HL-60 (cell line): Measurements from ENCODE around the gene OR13C5.
"Not testable (repeated sequence)": the region's sequence is repeated elsewhere in the genome, so short reads cannot be mapped to it uniquely, and the experiment has no call there.

ENCODE experiments used
- DNase-seq, 2 experiments: peaks; one replicate each; pipeline ENCODE4 v3.0.0-alpha.2; 2010 to 2020; ENCODE audit warnings: low read depth in 1 of 2, low spot score in 1 of 2
- H3K27ac ChIP-seq: fragments of 250-450 bp; sonication (Bioruptor Pico); replicated peaks from 2 replicates; pipeline ENCODE4 v1.5.1; 2020; ENCODE audit warnings: mild to moderate bottlenecking, moderate library complexity
- H3K27me3 ChIP-seq: fragments of 250-450 bp; sonication (Bioruptor Pico); 2 replicates; pipeline ENCODE4 v1.5.1; 2021; ENCODE audit warnings: mild to moderate bottlenecking, moderate library complexity; ENCODE audit not compliant: insufficient read depth, poor library complexity, severe bottlenecking
- H3K4me3 ChIP-seq: replicated peaks from 2 replicates; pipeline ENCODE4 v1.5.1; 2011; ENCODE audit warnings: mild to moderate bottlenecking, control low read depth, low read length; ENCODE audit not compliant: insufficient read depth
- GABPA ChIP-seq: IDR thresholded peaks from 2 replicates; pipeline ENCODE4 v1.6.1; 2012; ENCODE audit warnings: low read depth
- POLR2AphosphoS5 ChIP-seq: IDR thresholded peaks from 2 replicates; pipeline ENCODE4 v1.6.1; 2012; ENCODE audit warnings: low read depth
- SPI1 ChIP-seq: IDR thresholded peaks from 2 replicates; pipeline ENCODE4 v1.6.1; 2012; ENCODE audit warnings: low read depth, mild to moderate bottlenecking, borderline replicate concordance
- long read RNA-seq: library from polyadenylated mRNA; unstranded; transcript quantifications from one replicate; pipeline ENCODE4 v2.0.0, GENCODE V29; 2020
- TF ChIP-seq, protein P1 (sequence below): IDR thresholded peaks from 2 replicates; pipeline ENCODE4 v1.6.1; 2012; ENCODE audit warnings: low read depth; ENCODE audit not compliant: insufficient replicate concordance
- TF ChIP-seq, protein P2 (sequence below): IDR thresholded peaks from one replicate; pipeline ENCODE4 v1.5.1; 2011; ENCODE audit warnings: low read length, control low read depth, inconsistent platforms; ENCODE audit not compliant: insufficient read depth

The OR13C5 gene, protein sequence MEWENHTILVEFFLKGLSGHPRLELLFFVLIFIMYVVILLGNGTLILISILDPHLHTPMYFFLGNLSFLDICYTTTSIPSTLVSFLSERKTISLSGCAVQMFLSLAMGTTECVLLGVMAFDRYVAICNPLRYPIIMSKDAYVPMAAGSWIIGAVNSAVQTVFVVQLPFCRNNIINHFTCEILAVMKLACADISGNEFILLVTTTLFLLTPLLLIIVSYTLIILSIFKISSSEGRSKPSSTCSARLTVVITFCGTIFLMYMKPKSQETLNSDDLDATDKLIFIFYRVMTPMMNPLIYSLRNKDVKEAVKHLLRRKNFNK
- long read RNA-seq: 0 reads

DNA sequence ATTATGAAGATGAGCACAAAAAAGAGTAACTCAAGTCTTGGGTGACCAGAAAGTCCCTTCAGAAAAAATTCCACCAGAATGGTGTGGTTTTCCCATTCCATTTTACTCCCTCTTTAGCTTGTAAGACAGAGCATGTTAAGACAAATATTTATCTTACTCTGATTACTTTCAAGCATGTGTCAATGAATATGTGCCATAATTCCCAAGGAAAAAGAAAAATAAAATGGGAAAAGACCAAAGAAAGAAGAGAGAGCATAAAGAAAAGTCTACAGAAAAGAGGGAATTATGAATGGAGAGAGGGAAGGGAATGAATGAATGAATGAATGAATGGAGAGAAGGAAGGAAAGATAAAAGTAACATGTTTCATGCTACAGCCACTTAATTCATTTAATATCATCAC is at the start of gene OR13C5:
OR13C5 (minus strand) TSS at position 101 of the 400 bp plus-strand sequence; CDS start at position 101, 0 bp downstream.
- H3K27ac ChIP-seq, H3K27me3 ChIP-seq, H3K4me3 ChIP-seq, DNase-seq: not testable (repeated sequence)

DNA sequence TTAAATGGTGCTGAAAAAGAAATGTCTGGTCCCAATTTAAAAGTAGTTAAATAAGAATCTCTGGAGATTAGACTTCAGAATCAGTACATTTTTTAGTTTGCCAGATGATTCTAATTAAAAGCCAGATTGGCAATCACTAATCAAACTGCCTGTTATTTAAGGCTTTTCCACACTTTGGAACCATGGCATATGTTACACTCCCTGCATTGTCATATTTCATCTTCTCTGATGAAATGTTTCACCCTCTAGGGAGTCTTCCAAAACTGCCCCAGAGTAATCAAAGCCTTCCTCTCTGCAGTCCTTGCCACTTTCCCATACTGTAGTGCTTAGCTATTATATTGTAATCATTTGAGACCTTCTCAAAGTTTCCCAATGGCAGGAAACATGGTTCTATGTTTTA is 36.2 kb upstream of the OR13C5 start:
- Histone ChIP-seq H3K27ac (no peak overlapping the region), H3K27me3 (no peaks in the 10 kb centered on the region), H3K4me3 (no peak overlapping the region)
- no peak for DNase-seq
- TF ChIP-seq SPI1: no peak
- TF ChIP-seq GABPA: no peak
- TF ChIP-seq, protein P1, sequence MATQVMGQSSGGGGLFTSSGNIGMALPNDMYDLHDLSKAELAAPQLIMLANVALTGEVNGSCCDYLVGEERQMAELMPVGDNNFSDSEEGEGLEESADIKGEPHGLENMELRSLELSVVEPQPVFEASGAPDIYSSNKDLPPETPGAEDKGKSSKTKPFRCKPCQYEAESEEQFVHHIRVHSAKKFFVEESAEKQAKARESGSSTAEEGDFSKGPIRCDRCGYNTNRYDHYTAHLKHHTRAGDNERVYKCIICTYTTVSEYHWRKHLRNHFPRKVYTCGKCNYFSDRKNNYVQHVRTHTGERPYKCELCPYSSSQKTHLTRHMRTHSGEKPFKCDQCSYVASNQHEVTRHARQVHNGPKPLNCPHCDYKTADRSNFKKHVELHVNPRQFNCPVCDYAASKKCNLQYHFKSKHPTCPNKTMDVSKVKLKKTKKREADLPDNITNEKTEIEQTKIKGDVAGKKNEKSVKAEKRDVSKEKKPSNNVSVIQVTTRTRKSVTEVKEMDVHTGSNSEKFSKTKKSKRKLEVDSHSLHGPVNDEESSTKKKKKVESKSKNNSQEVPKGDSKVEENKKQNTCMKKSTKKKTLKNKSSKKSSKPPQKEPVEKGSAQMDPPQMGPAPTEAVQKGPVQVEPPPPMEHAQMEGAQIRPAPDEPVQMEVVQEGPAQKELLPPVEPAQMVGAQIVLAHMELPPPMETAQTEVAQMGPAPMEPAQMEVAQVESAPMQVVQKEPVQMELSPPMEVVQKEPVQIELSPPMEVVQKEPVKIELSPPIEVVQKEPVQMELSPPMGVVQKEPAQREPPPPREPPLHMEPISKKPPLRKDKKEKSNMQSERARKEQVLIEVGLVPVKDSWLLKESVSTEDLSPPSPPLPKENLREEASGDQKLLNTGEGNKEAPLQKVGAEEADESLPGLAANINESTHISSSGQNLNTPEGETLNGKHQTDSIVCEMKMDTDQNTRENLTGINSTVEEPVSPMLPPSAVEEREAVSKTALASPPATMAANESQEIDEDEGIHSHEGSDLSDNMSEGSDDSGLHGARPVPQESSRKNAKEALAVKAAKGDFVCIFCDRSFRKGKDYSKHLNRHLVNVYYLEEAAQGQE: no peak
- no peak for TF ChIP-seq POLR2AphosphoS5
- TF ChIP-seq, protein P2, sequence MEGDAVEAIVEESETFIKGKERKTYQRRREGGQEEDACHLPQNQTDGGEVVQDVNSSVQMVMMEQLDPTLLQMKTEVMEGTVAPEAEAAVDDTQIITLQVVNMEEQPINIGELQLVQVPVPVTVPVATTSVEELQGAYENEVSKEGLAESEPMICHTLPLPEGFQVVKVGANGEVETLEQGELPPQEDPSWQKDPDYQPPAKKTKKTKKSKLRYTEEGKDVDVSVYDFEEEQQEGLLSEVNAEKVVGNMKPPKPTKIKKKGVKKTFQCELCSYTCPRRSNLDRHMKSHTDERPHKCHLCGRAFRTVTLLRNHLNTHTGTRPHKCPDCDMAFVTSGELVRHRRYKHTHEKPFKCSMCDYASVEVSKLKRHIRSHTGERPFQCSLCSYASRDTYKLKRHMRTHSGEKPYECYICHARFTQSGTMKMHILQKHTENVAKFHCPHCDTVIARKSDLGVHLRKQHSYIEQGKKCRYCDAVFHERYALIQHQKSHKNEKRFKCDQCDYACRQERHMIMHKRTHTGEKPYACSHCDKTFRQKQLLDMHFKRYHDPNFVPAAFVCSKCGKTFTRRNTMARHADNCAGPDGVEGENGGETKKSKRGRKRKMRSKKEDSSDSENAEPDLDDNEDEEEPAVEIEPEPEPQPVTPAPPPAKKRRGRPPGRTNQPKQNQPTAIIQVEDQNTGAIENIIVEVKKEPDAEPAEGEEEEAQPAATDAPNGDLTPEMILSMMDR: no peak

DNA sequence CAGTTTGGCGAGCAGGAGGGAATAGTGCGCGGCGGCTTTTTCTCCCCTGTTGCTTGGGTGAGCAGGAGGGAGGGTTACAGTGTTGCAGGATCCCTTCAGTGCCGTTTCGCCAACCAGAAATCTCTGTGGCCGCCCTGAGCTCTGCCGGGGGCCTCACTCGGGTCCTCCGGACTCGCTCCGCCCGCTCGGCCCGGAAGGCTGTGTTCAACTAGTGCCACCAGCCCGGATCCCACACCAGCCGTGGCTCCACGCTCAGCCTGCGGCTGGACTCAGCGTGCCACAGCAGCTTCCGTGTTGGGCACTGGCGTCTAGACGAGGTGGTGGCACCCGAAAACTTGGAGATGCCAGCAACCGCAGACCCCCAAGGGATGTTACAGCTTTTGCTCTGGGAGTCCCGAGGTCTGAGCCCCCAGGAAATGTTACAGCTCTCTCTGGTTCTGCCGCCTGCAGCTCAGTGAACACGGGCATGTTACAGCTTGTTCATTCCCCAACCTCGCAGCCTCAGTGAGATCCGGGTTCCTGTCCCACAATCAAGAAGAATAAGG is 34.8 kb upstream of the OR13C5 start:
- Histone ChIP-seq H3K4me3 (no peak overlapping the region), H3K27me3 (no peaks in the 10 kb centered on the region), H3K27ac (no peak overlapping the region)
- TF ChIP-seq POLR2AphosphoS5 (no peak), GABPA (no peak), SPI1 (no peak)
- TF ChIP-seq, protein P1: no peak
- TF ChIP-seq, protein P2: no peak
- DNase-seq: no peak

DNA sequence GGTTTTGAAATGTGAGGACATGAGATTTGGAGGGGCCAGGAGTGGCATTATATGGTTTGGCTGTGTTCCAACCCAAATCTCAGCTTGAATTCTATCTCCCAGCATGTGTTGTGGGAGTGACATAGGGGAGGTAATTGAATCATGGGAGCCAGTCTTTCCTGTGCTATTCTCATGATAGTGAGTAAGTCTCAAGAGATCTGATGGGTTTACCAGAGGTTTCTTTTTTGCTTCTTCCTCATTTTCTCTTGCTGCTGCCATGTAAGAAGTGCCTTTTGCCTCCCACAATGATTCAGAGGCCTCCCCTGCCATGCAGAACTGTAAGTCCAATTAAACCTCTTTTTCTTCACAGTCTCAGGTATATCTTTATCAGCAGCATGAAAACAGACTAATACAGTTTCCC is 26.8 kb upstream of the OR13C5 start:
- not testable (repeated sequence) for H3K4me3 ChIP-seq, H3K27me3 ChIP-seq, H3K27ac ChIP-seq, DNase-seq

DNA sequence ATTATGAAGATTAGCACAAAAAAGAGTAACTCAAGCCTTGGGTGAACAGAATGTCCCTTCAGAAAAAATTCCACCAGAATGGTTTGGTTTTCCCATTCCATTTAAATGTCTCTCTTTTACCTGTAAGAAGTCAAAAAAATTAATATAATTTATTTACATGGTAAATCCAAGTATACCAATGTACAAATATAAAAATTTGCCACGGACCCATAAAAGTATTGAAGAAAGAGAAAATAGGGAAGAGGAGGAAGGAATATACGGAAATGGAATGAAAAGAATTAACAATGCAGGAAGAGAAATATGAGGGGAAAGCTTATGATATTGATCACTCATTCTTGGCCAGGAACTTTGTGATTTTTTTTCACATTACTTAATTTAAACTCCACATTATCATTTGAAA is 18.9 kb upstream of the OR13C5 start, which contains the start of gene OR13C9:
OR13C9 (minus strand) TSS at position 101 of the 400 bp plus-strand sequence; CDS start at position 101, 0 bp downstream.
- DNase-seq: no peak
- TF ChIP-seq GABPA (no peak), SPI1 (no peak)
- TF ChIP-seq, protein P1: no peak
- TF ChIP-seq, protein P2: no peak
- H3K4me3 ChIP-seq: no peak within 1 kb of the TSS
- no peak within 1 kb of the TSS for H3K27ac ChIP-seq
- no peaks in the 10 kb centered on the region for H3K27me3 ChIP-seq
